B cell (primary cell): ENCODE data around the gene MTHFR. TPM values are rescaled to one million over a fixed set of nuclear protein-coding genes. Genes with fewer than 3 reads are reported as not detected.

Source experiments
- ATAC-seq: fragments of 200-7000 bp; cut with Tn5 transposase; one replicate; pipeline ENCODE4 v1.10.0; 2021; ENCODE audit warnings: low read depth, mild to moderate bottlenecking, moderate number of reproducible peaks, moderate library complexity
- CTCF ChIA-PET: fragments of 350-600 bp; sonication (Branson Sonifier 250); formaldehyde crosslinking; loops from one replicate; lab custom pipeline; 2021; ENCODE audit warnings: antibody characterized with exemption, inconsistent platforms; lab: Charles Lee
- POLR2A ChIA-PET: fragments of 350-600 bp; sonication (Branson Sonifier 250); formaldehyde crosslinking; loops from one replicate; lab custom pipeline; 2021; ENCODE audit warnings: antibody characterized with exemption; lab: Charles Lee
- DNase-seq: peaks from one replicate; pipeline ENCODE4 v3.0.0; 2013
- H2AFZ ChIP-seq: 2 replicates; pipeline ENCODE4 v1.6.1; 2012; ENCODE audit warnings: mild to moderate bottlenecking, low read depth, low read length; ENCODE audit not compliant: insufficient read depth, poor library complexity, severe bottlenecking
- H3K27ac ChIP-seq, 2 donors: 1 replicate in 1 of 2; 2 replicates in 1 of 2; pipeline ENCODE4 v1.5.1; 2012 to 2013; ENCODE audit warnings: low read length in 2 of 2, mild to moderate bottlenecking in 2 of 2, moderate library complexity in 1 of 2
- H3K27me3 ChIP-seq, 4 experiments: fragments of 200-600 bp in 1 of 4; sonication (generic) in 1 of 4; replicated peaks in 1 of 4; 1 replicate in 2 of 4; 2 replicates in 2 of 4; pipeline versions ENCODE4 v1.6.1 to v1.7.0; 2013 to 2016; ENCODE audit warnings: low read length in 3 of 4, mild to moderate bottlenecking in 2 of 4, mixed read lengths in 1 of 4, moderate library complexity in 1 of 4; ENCODE audit not compliant: insufficient read depth in 4 of 4, control insufficient read depth in 3 of 4; ENCODE audit errors: control extremely low read depth in 1 of 4
- H3K36me3 ChIP-seq, 2 experiments: replicated peaks in 1 of 2; 1 replicate in 1 of 2; 2 replicates in 1 of 2; pipeline versions ENCODE4 v1.6.1 to v1.7.1; 2013; ENCODE audit warnings: low read length in 1 of 2; ENCODE audit not compliant: insufficient read depth in 2 of 2, control insufficient read depth in 1 of 2; ENCODE audit errors: control extremely low read depth in 1 of 2, extremely low read depth in 1 of 2
- H3K4me1 ChIP-seq, 2 donors: fragments of 200-600 bp in 1 of 2; sonication (generic) in 1 of 2; 1 replicate in 1 of 2; 2 replicates in 1 of 2; pipeline versions ENCODE4 v1.5.1 to v1.6.1; 2013 to 2017; ENCODE audit warnings: low read length in 2 of 2; ENCODE audit not compliant: control insufficient read depth in 2 of 2, insufficient read depth in 2 of 2
- H3K4me2 ChIP-seq: replicated peaks from 2 replicates; pipeline ENCODE3; 2012; ENCODE audit warnings: mild to moderate bottlenecking, low read depth, low read length; ENCODE audit not compliant: poor library complexity, severe bottlenecking
- H3K4me3 ChIP-seq, 5 experiments: fragments of 200-600 bp in 1 of 5; sonication (generic) in 1 of 5; 1 replicate in 3 of 5; 2 replicates in 2 of 5; pipeline versions ENCODE4 v1.5.1 to v1.7.0; 2011 to 2016; ENCODE audit warnings: low read length in 4 of 5, mild to moderate bottlenecking in 4 of 5, low read depth in 2 of 5, control low read depth in 1 of 5, moderate library complexity in 1 of 5; ENCODE audit not compliant: insufficient read depth in 1 of 5; ENCODE audit errors: control extremely low read depth in 1 of 5, extremely low read depth in 1 of 5
- H3K79me2 ChIP-seq: fragments of 200-600 bp; sonication (generic); one replicate; pipeline ENCODE4 v1.6.0; 2016; ENCODE audit warnings: low read length; ENCODE audit not compliant: control insufficient read depth, insufficient read depth
- H3K9ac ChIP-seq: fragments of 200-600 bp; sonication (generic); 2 replicates; pipeline ENCODE4 v1.6.1; 2017; ENCODE audit warnings: mild to moderate bottlenecking, low read length, moderate library complexity
- H3K9me3 ChIP-seq, 3 donors: one replicate each; pipeline versions ENCODE4 v1.6.1 to v1.7.1; 2013; ENCODE audit warnings: low read length in 2 of 3; ENCODE audit not compliant: control insufficient read depth in 2 of 3, insufficient read depth in 1 of 3; ENCODE audit errors: control extremely low read depth in 1 of 3
- H4K20me1 ChIP-seq: 2 replicates; pipeline ENCODE4 v1.6.0; 2012; ENCODE audit warnings: mild to moderate bottlenecking, low read length; ENCODE audit not compliant: insufficient read depth, control insufficient read depth, poor library complexity, severe bottlenecking
- H3K27ac Mint-ChIP-seq: one replicate; pipeline ENCODE4 v1.8.0; 2021; ENCODE audit warnings: mixed read lengths
- H3K27me3 Mint-ChIP-seq: one replicate; pipeline ENCODE4 v1.8.0; 2021; ENCODE audit warnings: mixed read lengths
- H3K4me1 Mint-ChIP-seq: one replicate; pipeline ENCODE4 v1.8.0; 2021; ENCODE audit warnings: mixed read lengths
- H3K4me3 Mint-ChIP-seq: one replicate; pipeline ENCODE4 v1.8.0; 2021; ENCODE audit warnings: mixed read lengths
- H3K9me3 Mint-ChIP-seq: one replicate; pipeline ENCODE4 v1.8.0; 2022; ENCODE audit warnings: mixed read lengths; ENCODE audit not compliant: insufficient read depth
- EZH2 ChIP-seq: IDR thresholded peaks from 2 replicates; pipeline ENCODE4 v1.6.1; 2012; ENCODE audit warnings: borderline replicate concordance, low read depth, mild to moderate bottlenecking, moderate library complexity, low read length; ENCODE audit not compliant: insufficient read depth, poor library complexity, severe bottlenecking
- WGBS: methylation state at CpG from one replicate; pipeline ENCODE4 v1.1.5; 2013; ENCODE audit warnings: missing lambda C conversion rate; ENCODE audit not compliant: insufficient coverage; 5-methylcytosine and 5-hydroxymethylcytosine counted together
- intact Hi-C: fragments of 100-400 bp; cut with micrococcal nuclease; formaldehyde crosslinking; loops from one replicate; pipeline ENCODE4 v1.10.0; 2022
- polyA plus RNA-seq: library from polyadenylated mRNA; depleted of rRNA; stranded (reverse); fragments of >200 nt; gene quantifications from 2 replicates; pipeline ENCODE4 v1.2.3, GENCODE V29; 2012
- total RNA-seq, 2 donors: library from RNA; stranded (reverse); fragments of 120-200 nt in 1 of 2; gene quantifications; 1 replicate in 1 of 2; 2 replicates in 1 of 2; pipeline versions ENCODE4 v1.2.3 to v1.2.4, GENCODE V29; 2013 to 2022
- TF ChIP-seq, protein P1 (sequence below): fragments of 200-600 bp; IDR thresholded peaks from one replicate; pipeline ENCODE4 v1.8.0; 2022; ENCODE audit warnings: antibody characterized with exemption, mild to moderate bottlenecking

MTHFR gene
- total and polyA plus RNA-seq, 2 donors (not counting 1 experiment from before 2014, with no cell fraction given), result 35.8 to 114 TPM

DNA sequence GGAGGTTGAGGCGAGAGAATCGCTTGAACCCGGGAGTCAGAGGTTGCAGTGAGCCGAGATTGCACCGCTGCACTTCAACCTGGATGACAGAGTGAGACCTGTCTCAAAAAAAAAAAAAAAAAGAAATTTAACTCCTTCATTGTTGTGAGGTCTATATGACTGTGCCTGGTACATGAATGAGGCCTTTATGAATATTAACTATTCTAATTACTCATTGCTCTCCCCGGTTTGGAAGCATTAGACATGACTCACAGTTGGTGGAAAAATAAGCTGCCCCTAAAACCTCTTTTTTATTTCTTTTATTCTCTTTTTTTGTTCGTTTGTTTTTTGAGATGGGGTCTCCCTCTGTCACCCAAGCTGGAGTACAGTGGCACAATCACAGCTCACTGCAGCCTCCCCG is 49.7 kb upstream of the MTHFR start:
- TF ChIP-seq, protein P1, sequence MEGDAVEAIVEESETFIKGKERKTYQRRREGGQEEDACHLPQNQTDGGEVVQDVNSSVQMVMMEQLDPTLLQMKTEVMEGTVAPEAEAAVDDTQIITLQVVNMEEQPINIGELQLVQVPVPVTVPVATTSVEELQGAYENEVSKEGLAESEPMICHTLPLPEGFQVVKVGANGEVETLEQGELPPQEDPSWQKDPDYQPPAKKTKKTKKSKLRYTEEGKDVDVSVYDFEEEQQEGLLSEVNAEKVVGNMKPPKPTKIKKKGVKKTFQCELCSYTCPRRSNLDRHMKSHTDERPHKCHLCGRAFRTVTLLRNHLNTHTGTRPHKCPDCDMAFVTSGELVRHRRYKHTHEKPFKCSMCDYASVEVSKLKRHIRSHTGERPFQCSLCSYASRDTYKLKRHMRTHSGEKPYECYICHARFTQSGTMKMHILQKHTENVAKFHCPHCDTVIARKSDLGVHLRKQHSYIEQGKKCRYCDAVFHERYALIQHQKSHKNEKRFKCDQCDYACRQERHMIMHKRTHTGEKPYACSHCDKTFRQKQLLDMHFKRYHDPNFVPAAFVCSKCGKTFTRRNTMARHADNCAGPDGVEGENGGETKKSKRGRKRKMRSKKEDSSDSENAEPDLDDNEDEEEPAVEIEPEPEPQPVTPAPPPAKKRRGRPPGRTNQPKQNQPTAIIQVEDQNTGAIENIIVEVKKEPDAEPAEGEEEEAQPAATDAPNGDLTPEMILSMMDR, result no peak
- no peak for TF ChIP-seq EZH2
- no peak for ATAC-seq
- Histone ChIP-seq H3K9me3 (peaks cover 0 to 14% (median 0%) of the 10 kb centered on the region in 3 donors), H3K4me1 (peaks cover 0 to 10% of the 10 kb centered on the region in 2 donors), H3K4me2 (no peak overlapping the region), H3K79me2 (no peaks in the 10 kb centered on the region), H3K4me3 (no peak overlapping the region), H3K27me3 (peaks cover 0 to 44% (median 17%) of the 10 kb centered on the region in 4 experiments), H3K27ac (no peak overlapping the region), H2AFZ (no peak overlapping the region), H3K9ac (no peak overlapping the region), H3K36me3 (no peaks in the 10 kb centered on the region), H4K20me1 (no peaks in the 10 kb centered on the region)
- no peaks in the 10 kb centered on the region for H3K9me3 Mint-ChIP-seq
- POLR2A ChIA-PET, result interaction anchor here (0.7 kb wide), 1 partner anchor 98 kb away, joined by 6 read pairs; no protein-coding TSS in a partner anchor
- no peak for DNase-seq
- CTCF ChIA-PET, result interaction anchor here (1.2 kb wide), 1 partner anchor 18 kb away, joined by 5 read pairs; no protein-coding TSS in a partner anchor
- no peaks in the 10 kb centered on the region for H3K4me1 Mint-ChIP-seq
- intact Hi-C loops, result no loop called here
- peaks cover 16% of the 10 kb centered on the region for H3K27me3 Mint-ChIP-seq
- WGBS, result 93% methylated on average over 3 of the region's 8 CpGs
- no peak overlapping the region for H3K27ac Mint-ChIP-seq
- no peak overlapping the region for H3K4me3 Mint-ChIP-seq

GRCh38 chr1:11854519-11854918 is 48.8 kb upstream of the MTHFR start:
- H3K4me3 Mint-ChIP-seq, result no peak overlapping the region
- H3K27ac Mint-ChIP-seq, result no peak overlapping the region
- ATAC-seq (no peak), DNase-seq (no peak)
- H3K27me3 ChIP-seq, result peaks cover 0 to 35% (median 11%) of the 10 kb centered on the region in 4 experiments
- H4K20me1 ChIP-seq, result no peaks in the 10 kb centered on the region
- H3K27ac ChIP-seq, result no peak overlapping the region
- TF ChIP-seq, protein P1, result no peak
- TF ChIP-seq EZH2, result no peak
- H3K79me2 ChIP-seq, result no peaks in the 10 kb centered on the region
- no peak overlapping the region for H3K9ac ChIP-seq
- POLR2A ChIA-PET, result no interaction called here
- no peaks in the 10 kb centered on the region for H3K36me3 ChIP-seq
- CTCF ChIA-PET, result interaction anchor here (0.7 to 1.4 kb wide), 6 partner anchors 16 to 270 kb away, joined by 3 to 5 read pairs (median 3); no protein-coding TSS in a partner anchor
- peaks cover 0 to 10% of the 10 kb centered on the region in 2 donors for H3K4me1 ChIP-seq
- intact Hi-C loops, result no loop called here
- H3K9me3 ChIP-seq, result peaks cover 0 to 11% (median 0%) of the 10 kb centered on the region in 3 donors
- H2AFZ ChIP-seq, result no peak overlapping the region
- H3K9me3 Mint-ChIP-seq, result no peaks in the 10 kb centered on the region
- H3K4me1 Mint-ChIP-seq, result no peaks in the 10 kb centered on the region
- peaks cover 7% of the 10 kb centered on the region for H3K27me3 Mint-ChIP-seq
- H3K4me2 ChIP-seq, result no peak overlapping the region
- WGBS, result 64% methylated on average over 8 of the region's 8 CpGs
- H3K4me3 ChIP-seq, result no peak overlapping the region
